Neural cell (in vitro differentiated cells): ENCODE results near the gene AGTPBP1.

Experiments
- EP300 ChIP-seq: fragments of 450-650 bp; conservative IDR thresholded peaks from 2 replicates; pipeline ENCODE4 v1.6.1; 2014; ENCODE audit warnings: antibody characterized with exemption, mild to moderate bottlenecking, moderate library complexity; ENCODE audit not compliant: poor library complexity, severe bottlenecking
- EZH2 ChIP-seq: fragments of 200-600, 300-800 bp; shearing (Covaris generic), sonication (generic); IDR thresholded peaks from 2 replicates; pipeline ENCODE4 v1.6.1; 2014; ENCODE audit warnings: antibody characterized with exemption, low read length, borderline replicate concordance, mild to moderate bottlenecking; ENCODE audit not compliant: insufficient read depth, poor library complexity, severe bottlenecking
- POLR2AphosphoS5 ChIP-seq: IDR thresholded peaks from 2 replicates; pipeline ENCODE4 v1.6.1; 2012
- RAD21 ChIP-seq: fragments of 450-650 bp; conservative IDR thresholded peaks from 2 replicates; pipeline ENCODE4 v1.6.1; 2014; ENCODE audit warnings: antibody characterized with exemption, mild to moderate bottlenecking, moderate library complexity
- SMC3 ChIP-seq: fragments of 450-650 bp; conservative IDR thresholded peaks from 2 replicates; pipeline ENCODE4 v1.6.1; 2014; ENCODE audit warnings: antibody characterized with exemption, mild to moderate bottlenecking, moderate library complexity; ENCODE audit not compliant: poor library complexity
- TAF1 ChIP-seq: IDR thresholded peaks from 2 replicates; pipeline ENCODE4 v1.6.1; 2012; ENCODE audit warnings: low read depth
- TF ChIP-seq, protein P1 (sequence below): fragments of 450-650 bp; IDR thresholded peaks from 2 replicates; pipeline ENCODE4 v1.5.1; 2014; ENCODE audit warnings: antibody characterized with exemption, mild to moderate bottlenecking, moderate library complexity; ENCODE audit not compliant: poor library complexity, severe bottlenecking

DNA sequence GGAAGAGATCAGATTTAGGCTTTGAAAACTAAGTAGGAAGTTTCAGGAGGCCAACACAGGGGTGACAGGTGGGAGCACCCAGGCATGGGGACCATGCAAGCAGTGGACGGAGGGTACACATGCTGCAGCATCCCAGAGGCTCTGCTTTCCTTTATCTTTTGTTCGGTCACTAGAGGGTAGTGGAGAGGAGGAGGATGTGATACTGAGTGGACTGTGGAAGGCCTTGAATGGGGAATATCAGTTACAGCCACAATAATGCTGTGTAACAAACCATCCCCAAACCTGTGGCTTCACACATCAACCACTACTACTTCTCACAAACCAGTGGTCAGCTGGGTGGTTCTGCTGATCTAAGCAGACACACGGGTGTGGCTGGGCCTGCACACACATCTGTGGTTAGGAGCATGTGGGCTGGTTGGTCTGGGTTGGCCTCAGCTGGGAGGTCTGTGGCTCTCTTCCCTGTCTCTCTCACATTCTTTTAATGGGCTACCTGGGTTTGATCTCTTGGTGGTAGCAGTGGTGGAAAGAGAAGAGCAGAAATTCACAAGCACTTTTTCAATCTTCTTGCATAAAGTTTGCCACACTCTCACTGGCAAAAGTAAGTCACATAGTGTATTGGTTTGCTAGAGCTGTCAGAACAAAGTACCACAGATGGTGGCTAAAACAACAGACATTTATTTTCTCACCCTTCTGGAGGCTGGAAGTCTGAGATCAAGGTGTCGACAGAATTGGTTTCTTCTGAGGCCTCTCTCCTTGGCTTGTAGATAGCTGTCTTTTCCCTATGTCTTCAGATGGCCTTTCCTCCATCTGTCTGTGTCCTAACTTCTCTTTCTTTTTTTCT lies 238.7 kb downstream of the AGTPBP1 start:
- TF ChIP-seq POLR2AphosphoS5: no peak
- TF ChIP-seq, protein P1, sequence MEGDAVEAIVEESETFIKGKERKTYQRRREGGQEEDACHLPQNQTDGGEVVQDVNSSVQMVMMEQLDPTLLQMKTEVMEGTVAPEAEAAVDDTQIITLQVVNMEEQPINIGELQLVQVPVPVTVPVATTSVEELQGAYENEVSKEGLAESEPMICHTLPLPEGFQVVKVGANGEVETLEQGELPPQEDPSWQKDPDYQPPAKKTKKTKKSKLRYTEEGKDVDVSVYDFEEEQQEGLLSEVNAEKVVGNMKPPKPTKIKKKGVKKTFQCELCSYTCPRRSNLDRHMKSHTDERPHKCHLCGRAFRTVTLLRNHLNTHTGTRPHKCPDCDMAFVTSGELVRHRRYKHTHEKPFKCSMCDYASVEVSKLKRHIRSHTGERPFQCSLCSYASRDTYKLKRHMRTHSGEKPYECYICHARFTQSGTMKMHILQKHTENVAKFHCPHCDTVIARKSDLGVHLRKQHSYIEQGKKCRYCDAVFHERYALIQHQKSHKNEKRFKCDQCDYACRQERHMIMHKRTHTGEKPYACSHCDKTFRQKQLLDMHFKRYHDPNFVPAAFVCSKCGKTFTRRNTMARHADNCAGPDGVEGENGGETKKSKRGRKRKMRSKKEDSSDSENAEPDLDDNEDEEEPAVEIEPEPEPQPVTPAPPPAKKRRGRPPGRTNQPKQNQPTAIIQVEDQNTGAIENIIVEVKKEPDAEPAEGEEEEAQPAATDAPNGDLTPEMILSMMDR: no peak
- no peak for TF ChIP-seq TAF1
- TF ChIP-seq RAD21: no peak
- TF ChIP-seq EP300: no peak
- TF ChIP-seq SMC3: no peak
- TF ChIP-seq EZH2: no peak
